22Rv1 (cell line): ENCODE measurements around the gene PIGO.

Experiments
- H3K27ac ChIP-seq: fragments of 450-650 bp; 2 replicates; pipeline ENCODE4 v1.5.1; 2017
- ZFX ChIP-seq: fragments of 450-650 bp; IDR thresholded peaks from 2 replicates; pipeline ENCODE4 v1.6.1; 2017; ENCODE audit warnings: antibody characterized with exemption, borderline replicate concordance
- TF ChIP-seq, protein P1 (sequence below): fragments of 450-650 bp; IDR thresholded peaks from 2 replicates; pipeline ENCODE4 v1.5.1; 2017; ENCODE audit warnings: mild to moderate bottlenecking

The PIGO gene

DNA sequence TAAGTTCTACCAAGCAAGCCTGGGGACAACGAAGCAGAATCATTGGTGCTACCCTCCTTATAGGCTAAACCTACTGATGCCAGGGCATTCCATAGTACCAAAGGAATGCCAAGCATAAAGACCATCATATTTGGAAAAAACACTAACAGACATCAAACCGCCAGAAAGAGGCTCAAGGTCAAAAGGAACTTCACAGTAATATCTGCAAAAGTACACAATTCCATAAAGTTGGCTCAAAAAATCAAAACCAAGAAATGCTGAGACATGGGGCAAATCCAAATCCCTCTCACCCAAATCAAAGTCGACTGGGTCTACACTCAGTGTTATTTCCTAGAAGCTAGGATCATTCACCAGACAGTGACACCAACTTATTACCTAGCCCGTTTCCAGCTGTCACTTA lies 27.4 kb downstream of the PIGO start:
- TF ChIP-seq, protein P1, sequence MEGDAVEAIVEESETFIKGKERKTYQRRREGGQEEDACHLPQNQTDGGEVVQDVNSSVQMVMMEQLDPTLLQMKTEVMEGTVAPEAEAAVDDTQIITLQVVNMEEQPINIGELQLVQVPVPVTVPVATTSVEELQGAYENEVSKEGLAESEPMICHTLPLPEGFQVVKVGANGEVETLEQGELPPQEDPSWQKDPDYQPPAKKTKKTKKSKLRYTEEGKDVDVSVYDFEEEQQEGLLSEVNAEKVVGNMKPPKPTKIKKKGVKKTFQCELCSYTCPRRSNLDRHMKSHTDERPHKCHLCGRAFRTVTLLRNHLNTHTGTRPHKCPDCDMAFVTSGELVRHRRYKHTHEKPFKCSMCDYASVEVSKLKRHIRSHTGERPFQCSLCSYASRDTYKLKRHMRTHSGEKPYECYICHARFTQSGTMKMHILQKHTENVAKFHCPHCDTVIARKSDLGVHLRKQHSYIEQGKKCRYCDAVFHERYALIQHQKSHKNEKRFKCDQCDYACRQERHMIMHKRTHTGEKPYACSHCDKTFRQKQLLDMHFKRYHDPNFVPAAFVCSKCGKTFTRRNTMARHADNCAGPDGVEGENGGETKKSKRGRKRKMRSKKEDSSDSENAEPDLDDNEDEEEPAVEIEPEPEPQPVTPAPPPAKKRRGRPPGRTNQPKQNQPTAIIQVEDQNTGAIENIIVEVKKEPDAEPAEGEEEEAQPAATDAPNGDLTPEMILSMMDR: no peak
- TF ChIP-seq ZFX: no peak
- H3K27ac ChIP-seq: 0 out of 2 replicates have a peak overlapping the region, but pooled peaks have one; percentile 4

DNA sequence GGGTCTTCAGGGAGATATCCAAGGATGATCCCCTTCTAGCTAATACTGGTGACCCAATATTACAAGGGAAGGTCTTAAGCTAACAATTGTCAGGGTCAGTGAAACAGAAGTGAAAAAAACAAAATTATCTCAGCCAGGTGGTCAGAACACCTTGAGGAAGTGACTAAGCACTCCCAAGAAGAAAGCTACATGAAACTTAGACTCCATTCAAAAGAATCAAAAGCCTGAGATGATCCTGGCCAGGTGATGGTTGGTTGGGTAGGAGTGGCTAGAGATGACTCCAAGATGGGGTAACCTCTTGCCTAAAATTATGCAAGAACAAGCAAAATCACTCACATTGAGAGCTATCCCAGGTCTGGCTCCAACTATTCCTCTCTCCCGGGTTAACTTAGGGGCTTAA lies 29.3 kb downstream of the PIGO start:
- no peak overlapping the region for H3K27ac ChIP-seq
- no peak for TF ChIP-seq ZFX
- TF ChIP-seq, protein P1: no peak

DNA sequence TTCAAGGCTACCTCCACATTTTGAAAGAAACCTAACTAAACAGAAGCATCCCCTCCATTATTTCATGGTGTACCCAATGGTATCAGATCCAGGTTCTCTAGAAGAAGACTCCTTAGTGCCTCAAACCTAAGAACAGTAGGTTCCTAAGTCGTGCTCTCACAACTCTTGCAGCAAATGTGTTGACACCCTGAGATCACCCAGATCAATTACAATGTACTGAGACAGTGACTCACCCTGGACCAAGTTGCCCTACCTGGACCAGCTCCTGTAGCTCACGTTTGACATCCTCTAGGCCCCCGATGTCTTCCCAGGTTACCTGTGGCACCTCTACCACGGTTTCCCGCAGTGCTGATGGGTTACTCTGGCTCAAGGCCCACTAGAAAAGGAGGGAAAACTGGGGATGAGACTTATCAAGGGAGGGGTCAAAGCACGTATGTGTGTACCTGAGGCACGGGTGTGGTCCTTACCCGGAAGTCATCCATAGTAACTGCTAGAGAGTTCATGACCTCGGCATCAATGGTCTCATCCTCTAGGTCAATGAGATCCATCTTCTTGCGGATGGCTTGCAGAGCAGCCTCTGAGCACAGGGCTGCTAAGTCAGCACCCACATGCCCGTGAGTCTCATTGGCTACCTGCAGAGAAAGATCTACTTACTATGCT lies 35.7 kb downstream of the PIGO start:
- no peak overlapping the region for H3K27ac ChIP-seq
- no peak for TF ChIP-seq ZFX
- TF ChIP-seq, protein P1: no peak

DNA sequence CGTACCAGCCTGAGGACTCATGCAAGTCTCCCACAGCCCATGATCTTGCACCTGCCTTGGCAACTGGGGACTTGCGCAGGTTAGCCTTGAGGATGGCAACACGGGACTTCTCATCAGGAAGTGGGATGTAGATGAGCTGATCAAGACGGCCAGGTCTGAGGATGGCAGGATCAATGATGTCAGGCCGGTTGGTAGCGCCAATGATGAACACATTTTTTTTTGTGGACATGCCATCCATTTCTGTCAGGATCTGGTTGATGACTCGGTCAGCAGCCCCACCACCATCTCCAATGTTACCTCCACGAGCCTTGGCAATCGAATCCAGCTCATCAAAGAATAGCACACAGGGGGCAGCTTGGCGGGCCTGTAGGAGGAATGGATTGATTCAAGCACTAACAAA lies 37.0 kb downstream of the PIGO start:
- no peak overlapping the region for H3K27ac ChIP-seq
- no peak for TF ChIP-seq ZFX
- TF ChIP-seq, protein P1: no peak

DNA sequence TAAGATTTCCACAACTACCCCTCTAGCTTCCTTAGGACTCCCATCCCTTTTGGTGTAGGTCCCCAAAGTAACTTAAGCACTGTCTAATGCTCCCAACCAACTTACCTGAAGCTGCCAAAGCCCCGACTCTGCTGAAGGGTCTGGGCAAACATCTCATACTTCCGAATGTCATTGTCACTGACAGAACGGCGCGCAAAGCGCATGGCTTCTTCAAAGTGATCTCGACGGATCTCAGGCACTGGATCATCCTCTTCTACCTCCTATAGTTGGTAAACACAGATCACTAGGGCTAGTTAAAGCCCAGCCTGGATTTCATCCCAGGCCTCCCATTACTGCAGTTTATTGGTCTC lies 39.1 kb downstream of the PIGO start:
- H3K27ac ChIP-seq: 0 out of 2 replicates have a peak overlapping the region, but pooled peaks have one; percentile 2
- TF ChIP-seq, protein P1: no peak
- no peak for TF ChIP-seq ZFX

DNA sequence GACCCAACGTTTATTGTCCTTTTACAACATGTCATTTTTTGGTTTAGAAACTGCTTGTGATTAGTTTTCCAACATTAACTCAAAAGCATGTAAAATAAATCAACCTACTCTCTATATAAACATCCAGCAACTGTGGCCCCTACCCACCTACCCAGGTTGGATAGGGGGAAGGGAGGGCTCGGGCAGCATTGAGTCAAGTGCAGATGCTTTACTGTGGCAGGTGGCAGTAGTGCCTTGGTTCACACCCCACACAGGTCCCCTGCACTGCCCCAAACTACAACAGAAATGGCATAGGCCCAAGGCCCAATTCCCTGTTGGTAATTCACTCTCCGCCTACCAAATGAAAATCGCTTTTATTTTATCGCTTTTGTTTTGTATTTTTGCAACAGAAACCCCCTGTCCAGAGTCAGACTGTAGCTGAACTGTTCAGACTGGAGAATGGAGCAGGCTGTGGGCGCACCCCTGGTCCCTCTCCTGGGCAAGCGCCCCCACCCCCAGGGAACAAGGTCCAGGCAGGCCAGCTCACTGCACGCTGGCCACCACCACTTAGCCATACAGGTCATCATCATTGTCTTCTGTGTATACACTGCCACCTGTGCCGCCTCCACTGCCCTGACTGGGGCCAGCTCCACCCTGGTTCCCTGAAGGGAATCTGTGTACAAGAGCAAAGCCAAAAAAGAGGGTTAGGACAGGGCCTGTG lies 39.7 kb downstream of the PIGO start:
- 0 out of 2 replicates have a peak overlapping the region, but pooled peaks have one; percentile 2 for H3K27ac ChIP-seq
- no peak for TF ChIP-seq ZFX
- TF ChIP-seq, protein P1: no peak
